Loucy (cell line): ENCODE measurements around the gene SNURF.
"Not testable (repeated sequence)": the region's sequence is repeated elsewhere in the genome, so short reads cannot be mapped to it uniquely, and the experiment has no call there.

Source experiments
- H2AFZ ChIP-seq: fragments of 200-600 bp; sonication (generic); 2 replicates; pipeline ENCODE4 v1.6.0; 2016; ENCODE audit warnings: antibody characterized with exemption, mild to moderate bottlenecking, low read length, moderate library complexity
- H3F3A ChIP-seq: fragments of 200-600 bp; 2 replicates; pipeline ENCODE4 v1.6.0; 2016; ENCODE audit warnings: antibody characterized with exemption, low read depth, mild to moderate bottlenecking
- H3K27me3 ChIP-seq: fragments of 200-600 bp; sonication (generic); 2 replicates; pipeline ENCODE4 v1.6.1; 2014; ENCODE audit warnings: low read length, mild to moderate bottlenecking; ENCODE audit not compliant: insufficient read depth, poor library complexity, severe bottlenecking
- H3K36me3 ChIP-seq: fragments of 200-600 bp; sonication (generic); 2 replicates; pipeline ENCODE4 v1.6.1; 2016; ENCODE audit warnings: low read length; ENCODE audit not compliant: insufficient read depth
- H3K4me1 ChIP-seq: fragments of 200-600 bp; sonication (generic); 2 replicates; pipeline ENCODE4 v1.5.1; 2014; ENCODE audit warnings: low read length, mild to moderate bottlenecking; ENCODE audit not compliant: insufficient read depth, poor library complexity, severe bottlenecking
- H3K4me2 ChIP-seq: fragments of 200-600 bp; sonication (generic); 2 replicates; pipeline ENCODE4 v1.6.0; 2014; ENCODE audit warnings: antibody characterized with exemption, low read length, low read depth, mild to moderate bottlenecking; ENCODE audit not compliant: poor library complexity, severe bottlenecking
- H3K4me3 ChIP-seq: fragments of 200-600 bp; sonication (generic); 2 replicates; pipeline ENCODE4 v1.5.1; 2014; ENCODE audit warnings: low read length, mild to moderate bottlenecking, mixed read lengths; ENCODE audit not compliant: poor library complexity, severe bottlenecking
- H3K79me2 ChIP-seq: fragments of 200-600 bp; sonication (generic); 2 replicates; pipeline ENCODE4 v1.6.1; 2014; ENCODE audit warnings: low read length; ENCODE audit not compliant: insufficient read depth
- H3K9ac ChIP-seq: fragments of 200-600 bp; sonication (generic); 2 replicates; pipeline ENCODE4 v1.6.0; 2014; ENCODE audit warnings: mild to moderate bottlenecking, low read depth, low read length, moderate library complexity; ENCODE audit not compliant: poor library complexity, severe bottlenecking
- H3K9me2 ChIP-seq: fragments of 200-600 bp; sonication (generic); replicated peaks from 2 replicates; pipeline ENCODE4 v1.6.1; 2016; ENCODE audit warnings: low read depth, low read length, mixed read lengths
- H3K9me3 ChIP-seq: fragments of 200-600 bp; sonication (generic); 2 replicates; pipeline ENCODE4 v1.6.1; 2014; ENCODE audit warnings: mild to moderate bottlenecking, antibody characterized with exemption, low read length, low read depth; ENCODE audit not compliant: insufficient read depth
- H4K20me1 ChIP-seq: fragments of 200-600 bp; sonication (generic); 2 replicates; pipeline ENCODE4 v1.6.0; 2014; ENCODE audit warnings: antibody characterized with exemption, low read length, mild to moderate bottlenecking; ENCODE audit not compliant: insufficient read depth, poor library complexity, severe bottlenecking
- EZH2phosphoT487 ChIP-seq: fragments of 200-600 bp; IDR thresholded peaks from 2 replicates; pipeline ENCODE4 v1.6.1; 2018; ENCODE audit warnings: antibody characterized with exemption, mild to moderate bottlenecking, moderate library complexity, borderline replicate concordance
- TF ChIP-seq, protein P1 (sequence below): fragments of 200-600 bp; sonication (generic); conservative IDR thresholded peaks from 2 replicates; pipeline ENCODE4 v1.5.1; 2014; ENCODE audit warnings: mild to moderate bottlenecking, antibody characterized with exemption, low read length

Gene SNURF

DNA sequence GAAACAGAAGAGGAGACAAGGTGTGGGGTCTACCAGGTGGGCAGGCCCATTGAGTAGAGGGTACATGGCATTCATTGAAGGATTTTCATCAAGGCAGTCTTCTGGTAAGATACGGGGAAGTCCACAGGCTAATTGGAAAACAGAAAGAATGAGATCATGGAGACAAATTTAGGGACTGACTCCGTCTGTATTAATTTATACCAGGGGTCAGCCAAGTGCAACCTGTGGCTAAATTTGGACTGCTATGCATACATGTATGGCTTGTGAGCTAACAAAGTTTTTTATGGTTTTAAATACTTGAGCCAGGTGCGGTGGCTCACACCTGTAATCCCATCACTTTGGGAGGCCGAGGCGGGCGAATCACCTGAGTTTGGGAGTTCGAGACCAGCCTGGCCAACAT is 21.1 kb upstream of the SNURF start:
- H3K4me1 ChIP-seq = no peaks in the 10 kb centered on the region
- H3K9ac ChIP-seq = no peak overlapping the region
- H3K4me3 ChIP-seq = no peak overlapping the region
- H3K9me3 ChIP-seq = no peaks in the 10 kb centered on the region
- peaks cover 6% of the 10 kb centered on the region for H3K27me3 ChIP-seq
- no peak overlapping the region for H3K4me2 ChIP-seq
- no peaks in the 10 kb centered on the region for H3K79me2 ChIP-seq
- H3K9me2 ChIP-seq = no peaks in the 10 kb centered on the region
- no peaks in the 10 kb centered on the region for H3K36me3 ChIP-seq
- H2AFZ ChIP-seq = no peak overlapping the region
- H3F3A ChIP-seq = no peaks in the 10 kb centered on the region
- TF ChIP-seq, protein P1, sequence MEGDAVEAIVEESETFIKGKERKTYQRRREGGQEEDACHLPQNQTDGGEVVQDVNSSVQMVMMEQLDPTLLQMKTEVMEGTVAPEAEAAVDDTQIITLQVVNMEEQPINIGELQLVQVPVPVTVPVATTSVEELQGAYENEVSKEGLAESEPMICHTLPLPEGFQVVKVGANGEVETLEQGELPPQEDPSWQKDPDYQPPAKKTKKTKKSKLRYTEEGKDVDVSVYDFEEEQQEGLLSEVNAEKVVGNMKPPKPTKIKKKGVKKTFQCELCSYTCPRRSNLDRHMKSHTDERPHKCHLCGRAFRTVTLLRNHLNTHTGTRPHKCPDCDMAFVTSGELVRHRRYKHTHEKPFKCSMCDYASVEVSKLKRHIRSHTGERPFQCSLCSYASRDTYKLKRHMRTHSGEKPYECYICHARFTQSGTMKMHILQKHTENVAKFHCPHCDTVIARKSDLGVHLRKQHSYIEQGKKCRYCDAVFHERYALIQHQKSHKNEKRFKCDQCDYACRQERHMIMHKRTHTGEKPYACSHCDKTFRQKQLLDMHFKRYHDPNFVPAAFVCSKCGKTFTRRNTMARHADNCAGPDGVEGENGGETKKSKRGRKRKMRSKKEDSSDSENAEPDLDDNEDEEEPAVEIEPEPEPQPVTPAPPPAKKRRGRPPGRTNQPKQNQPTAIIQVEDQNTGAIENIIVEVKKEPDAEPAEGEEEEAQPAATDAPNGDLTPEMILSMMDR = no peak
- TF ChIP-seq EZH2phosphoT487 = no peak
- no peaks in the 10 kb centered on the region for H4K20me1 ChIP-seq

DNA sequence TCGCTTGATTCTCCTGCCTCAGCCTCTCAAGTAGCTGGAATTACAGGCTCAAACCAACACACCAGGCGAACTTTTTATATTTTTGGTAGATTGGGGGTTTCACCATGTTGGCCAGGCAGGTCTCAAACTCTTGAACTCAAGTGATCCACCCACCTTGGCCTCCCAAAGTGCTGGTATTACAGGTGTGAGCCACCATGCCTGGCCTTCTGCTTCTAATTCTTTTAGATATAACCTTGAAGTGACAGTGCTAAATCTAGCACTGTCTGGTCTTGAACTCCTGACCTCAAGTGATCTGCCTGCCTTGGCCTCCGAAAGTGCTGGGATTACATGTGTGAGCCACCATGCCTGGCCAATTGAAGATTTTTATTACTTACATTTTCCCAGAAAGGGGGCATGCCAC is 16.6 kb upstream of the SNURF start:
- not testable (repeated sequence) for H3K36me3 ChIP-seq, H3F3A ChIP-seq, H3K4me2 ChIP-seq, H3K79me2 ChIP-seq, H3K9me2 ChIP-seq, H3K9me3 ChIP-seq, H3K4me1 ChIP-seq, H3K27me3 ChIP-seq, H2AFZ ChIP-seq, H3K4me3 ChIP-seq, H4K20me1 ChIP-seq, H3K9ac ChIP-seq

DNA sequence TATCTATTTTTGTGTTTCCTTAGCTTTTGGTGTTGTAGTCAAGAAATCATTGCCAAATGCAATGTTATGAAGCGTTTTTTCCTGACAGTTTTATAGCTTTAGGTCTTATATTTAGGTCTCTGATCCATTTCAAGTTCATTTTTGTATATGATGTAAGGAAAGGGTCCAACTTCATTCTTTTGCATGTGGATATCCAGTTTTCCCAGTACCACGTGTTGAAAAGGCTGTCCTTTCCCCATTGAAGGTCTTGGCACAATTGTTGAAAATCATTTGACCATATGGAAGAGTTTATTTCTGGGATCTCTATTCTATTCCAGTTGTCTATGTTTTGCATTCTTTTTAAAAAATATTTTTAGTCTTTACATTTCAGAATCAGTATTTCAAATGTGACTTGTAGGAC is 14.6 kb upstream of the SNURF start:
- no peak overlapping the region for H3K4me2 ChIP-seq
- no peak overlapping the region for H3K4me3 ChIP-seq
- H3K9me3 ChIP-seq = no peaks in the 10 kb centered on the region
- no peaks in the 10 kb centered on the region for H3K36me3 ChIP-seq
- no peaks in the 10 kb centered on the region for H3K79me2 ChIP-seq
- H3K9me2 ChIP-seq = no peaks in the 10 kb centered on the region
- H3K4me1 ChIP-seq = no peaks in the 10 kb centered on the region
- H2AFZ ChIP-seq = no peak overlapping the region
- H3K27me3 ChIP-seq = peaks cover 4% of the 10 kb centered on the region
- TF ChIP-seq, protein P1 = no peak
- no peak for TF ChIP-seq EZH2phosphoT487
- H3K9ac ChIP-seq = no peak overlapping the region
- H4K20me1 ChIP-seq = no peaks in the 10 kb centered on the region
- no peaks in the 10 kb centered on the region for H3F3A ChIP-seq

DNA sequence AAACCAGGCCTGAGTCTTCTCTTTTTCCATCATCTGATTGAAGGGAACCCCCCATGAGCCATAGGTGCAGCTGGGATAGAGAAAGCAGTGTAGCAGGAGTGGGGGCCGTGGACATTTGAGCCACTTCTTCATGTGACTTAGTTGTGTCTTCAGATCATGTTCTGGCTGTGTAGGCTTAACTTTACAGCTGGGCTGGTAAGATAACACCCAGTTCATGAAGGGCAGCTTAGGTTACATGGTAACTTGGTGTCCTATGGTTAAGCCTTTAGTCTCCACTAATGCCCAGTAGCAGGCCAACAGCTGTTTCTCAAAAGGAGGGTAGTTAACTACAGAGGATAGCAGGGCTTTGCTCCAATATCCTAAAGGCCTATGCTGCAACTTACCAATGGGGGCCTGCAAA is 11.4 kb upstream of the SNURF start:
- Histone ChIP-seq H3K9me2 (no peaks in the 10 kb centered on the region), H3K4me3 (no peak overlapping the region), H3K36me3 (no peaks in the 10 kb centered on the region), H3K4me1 (no peaks in the 10 kb centered on the region), H3K9ac (no peak overlapping the region), H2AFZ (no peak overlapping the region), H3K4me2 (no peak overlapping the region), H3K79me2 (no peaks in the 10 kb centered on the region), H4K20me1 (no peaks in the 10 kb centered on the region), H3F3A (no peaks in the 10 kb centered on the region), H3K9me3 (no peaks in the 10 kb centered on the region), H3K27me3 (no peaks in the 10 kb centered on the region)
- no peak for TF ChIP-seq EZH2phosphoT487
- TF ChIP-seq, protein P1 = no peak
